GM21423 (cell line): ENCODE data around the gene VASN.

Experiments
- ATAC-seq: cut with Tn5 transposase; IDR thresholded peaks from one replicate; pipeline ENCODE4 v1.9.1; 2021; ENCODE audit warnings: mild to moderate bottlenecking, moderate library complexity; ENCODE audit not compliant: unreplicated experiment

VASN gene

GRCh38 chr16:4419402-4419959 lies 47.8 kb downstream of the VASN start:
- ATAC-seq, result no peak

- no peak for ATAC-seq
These were observed 49.0 kb downstream of the VASN start for GRCh38 chr16:4420505-4421105.

- ATAC-seq, result peak; percentile 87
These were observed 53.9 kb downstream of the VASN start, which contains the start of gene DNAJA3 for GRCh38 chr16:4425378-4426020. DNAJA3 (plus strand) TSS chr16:4425868; CDS start chr16:4425882, 14 bp downstream.

GRCh38 chr16:4426021-4426684 lies 54.5 kb downstream of the VASN start:
- ATAC-seq, result peak; percentile 13

GRCh38 chr16:4426722-4427372 lies 55.2 kb downstream of the VASN start:
- no peak for ATAC-seq

- ATAC-seq, result no peak
These were observed 56.9 kb downstream of the VASN start for GRCh38 chr16:4428500-4428899.

GRCh38 chr16:4431023-4431422 lies 59.4 kb downstream of the VASN start:
- ATAC-seq, result no peak
